ENCODE measurements around the gene SIAH2.
A peak's percentile ranks its signal among the peaks of the same experiment; 100 is the strongest.
"Not testable (repeated sequence)": the region's sequence is repeated elsewhere in the genome, so short reads cannot be mapped to it uniquely, and the experiment has no call there.

The SIAH2 gene

GRCh38 chr3:150763122-150763840, at the start of gene SIAH2:
SIAH2 (minus strand) TSS chr3:150763169; CDS start chr3:150762849, 320 bp downstream.
- DNase-seq, result peak; percentile 98

- no peak for DNase-seq
Measured at GRCh38 chr3:150811984-150812383, 49.0 kb upstream of the SIAH2 start.

GRCh38 chr3:150810641-150811040, 47.7 kb upstream of the SIAH2 start:
- no peak for DNase-seq

GRCh38 chr3:150806185-150806835, 43.3 kb upstream of the SIAH2 start:
- DNase-seq, result no peak

- DNase-seq, result no peak
Measured at GRCh38 chr3:150805354-150805753, 42.4 kb upstream of the SIAH2 start.

- no peak for DNase-seq
Measured at GRCh38 chr3:150803440-150803985, 40.5 kb upstream of the SIAH2 start.

GRCh38 chr3:150800722-150801121, 37.8 kb upstream of the SIAH2 start:
- no peak for DNase-seq

GRCh38 chr3:150798122-150798618, 35.2 kb upstream of the SIAH2 start:
- DNase-seq, result peak; percentile 24

- no peak for DNase-seq
Measured at GRCh38 chr3:150797155-150797554, 34.2 kb upstream of the SIAH2 start.

GRCh38 chr3:150796527-150796926, 33.6 kb upstream of the SIAH2 start:
- not testable (repeated sequence) for DNase-seq

- no peak for DNase-seq
Measured at GRCh38 chr3:150793641-150794040, 30.7 kb upstream of the SIAH2 start.

- no peak for DNase-seq
Measured at GRCh38 chr3:150790629-150791028, 27.7 kb upstream of the SIAH2 start.

- DNase-seq, result peak; percentile 42
Measured at GRCh38 chr3:150789451-150789850, 26.5 kb upstream of the SIAH2 start.

GRCh38 chr3:150787741-150788370, 24.9 kb upstream of the SIAH2 start:
- DNase-seq, result peak; percentile 92

GRCh38 chr3:150786791-150787190, 23.8 kb upstream of the SIAH2 start:
- DNase-seq, result peak; percentile 59

GRCh38 chr3:150784747-150785125, 21.8 kb upstream of the SIAH2 start:
- DNase-seq, result no peak

GRCh38 chr3:150783920-150784746, 21.2 kb upstream of the SIAH2 start:
- DNase-seq, result no peak

GRCh38 chr3:150783316-150783715, 20.3 kb upstream of the SIAH2 start:
- DNase-seq, result no peak

GRCh38 chr3:150779402-150779858, 16.5 kb upstream of the SIAH2 start:
- peak; percentile 36 for DNase-seq

GRCh38 chr3:150778793-150779401, 15.9 kb upstream of the SIAH2 start:
- DNase-seq, result no peak

GRCh38 chr3:150775001-150775599, 12.1 kb upstream of the SIAH2 start:
- DNase-seq, result no peak

All from hematopoietic multipotent progenitor cell treated with erythropoietin and hydrocortisone succinate and interleukin-3 and kit ligand, for 4 days (in vitro differentiated cells).